Mucosa of rectum (tissue), 2 donors: Measurements from ENCODE around the gene NALCN.
A peak's percentile ranks its signal among the peaks of the same experiment; 100 is the strongest.

Experiments used
- H3K27ac ChIP-seq, 2 donors: one replicate each; pipeline ENCODE4 v1.7.0; 2013; ENCODE audit warnings: inconsistent platforms in 2 of 2, low read depth in 2 of 2, low read length in 2 of 2
- H3K27me3 ChIP-seq, 2 donors: one replicate each; pipeline ENCODE4 v1.7.0; 2013; ENCODE audit warnings: low read length in 2 of 2; ENCODE audit not compliant: control insufficient read depth in 2 of 2, insufficient read depth in 2 of 2
- H3K36me3 ChIP-seq, 2 donors: one replicate each; pipeline ENCODE4 v1.7.0; 2013; ENCODE audit warnings: low read length in 2 of 2; ENCODE audit not compliant: control insufficient read depth in 2 of 2, insufficient read depth in 2 of 2
- H3K4me1 ChIP-seq, 2 donors: one replicate each; pipeline ENCODE4 v1.7.0; 2013; ENCODE audit warnings: low read length in 2 of 2, mild to moderate bottlenecking in 1 of 2; ENCODE audit not compliant: control insufficient read depth in 2 of 2, insufficient read depth in 2 of 2
- H3K4me3 ChIP-seq, 2 donors: one replicate each; pipeline ENCODE4 v1.7.0; 2013; ENCODE audit warnings: low read length in 2 of 2
- H3K9ac ChIP-seq, 2 donors: one replicate each; pipeline ENCODE4 v1.7.0; 2013; ENCODE audit warnings: low read length in 2 of 2, low read depth in 1 of 2, mild to moderate bottlenecking in 1 of 2
- H3K9me3 ChIP-seq, 2 donors: one replicate each; pipeline ENCODE4 v1.7.0; 2013; ENCODE audit warnings: low read length in 2 of 2; ENCODE audit not compliant: control insufficient read depth in 2 of 2
- donor health status: healthy.
- donor health status: Normal muscosa, but diverticular disease.

The NALCN gene

DNA sequence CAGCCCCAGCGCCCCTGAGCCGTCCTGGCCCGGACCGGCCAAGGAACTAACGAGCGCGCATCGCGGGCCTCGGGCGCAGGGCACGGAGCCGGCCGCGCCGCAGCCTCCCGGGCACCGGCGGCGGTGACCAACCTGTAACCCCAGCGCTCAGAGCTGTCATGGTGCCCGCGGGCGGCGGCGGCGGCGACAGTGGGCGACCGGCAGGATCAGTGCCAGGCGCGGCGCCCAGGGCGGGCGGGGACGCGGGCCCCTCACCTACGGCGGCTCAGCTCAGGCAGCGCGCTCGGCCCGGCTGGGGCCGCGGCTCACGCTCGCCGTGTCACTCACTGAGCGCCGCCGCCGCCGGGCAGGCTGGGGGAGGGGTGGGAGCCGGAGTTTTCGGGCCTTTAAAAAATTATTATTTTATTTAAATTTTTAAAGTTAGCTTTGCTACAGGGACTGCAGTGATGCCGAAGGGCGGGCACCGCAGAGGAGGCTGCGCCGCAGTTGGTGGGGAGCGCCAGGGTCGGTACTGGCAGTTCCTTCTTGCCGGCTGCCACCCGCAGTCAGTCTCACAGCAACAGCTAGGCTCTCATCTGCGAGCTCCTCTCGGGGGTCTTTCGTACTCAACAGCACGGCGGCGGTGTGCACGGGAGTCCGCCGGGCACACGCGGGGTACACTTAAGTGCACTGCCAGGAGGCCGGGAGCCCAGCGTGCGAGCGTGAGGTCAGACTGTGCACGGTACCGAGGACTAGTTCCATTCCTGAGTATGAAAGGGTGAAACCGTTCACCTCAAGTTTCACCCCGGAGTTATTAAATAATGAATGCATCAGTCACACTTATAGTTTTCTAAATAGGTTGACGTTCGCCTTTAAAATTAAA lies at the start of gene NALCN:
Gene NALCN (minus strand): TSS at position 328 of the 862 bp plus-strand sequence. CDS start 17,382 bp downstream, outside the sequence.
- Histone ChIP-seq H3K9ac (no peak within 1 kb of the TSS), H3K9me3 (no peaks in the 10 kb centered on the region), H3K36me3 (no peaks in the 10 kb centered on the region), H3K27ac (no peak within 1 kb of the TSS), H3K4me3 (peak within 1 kb of the TSS in 1 of 2 donors; percentile 20), H3K27me3 (peaks cover 7 to 9% of the 10 kb centered on the region in 2 donors), H3K4me1 (no peaks in the 10 kb centered on the region)

- Histone ChIP-seq H3K27me3 (no peaks in the 10 kb centered on the region), H3K4me3 (no peak overlapping the region), H3K27ac (no peak overlapping the region), H3K9me3 (no peaks in the 10 kb centered on the region), H3K4me1 (no peaks in the 10 kb centered on the region), H3K36me3 (no peaks in the 10 kb centered on the region), H3K9ac (no peak overlapping the region)
Observed at GRCh38 chr13:101465877-101466276, 49.6 kb upstream of the NALCN start.

DNA sequence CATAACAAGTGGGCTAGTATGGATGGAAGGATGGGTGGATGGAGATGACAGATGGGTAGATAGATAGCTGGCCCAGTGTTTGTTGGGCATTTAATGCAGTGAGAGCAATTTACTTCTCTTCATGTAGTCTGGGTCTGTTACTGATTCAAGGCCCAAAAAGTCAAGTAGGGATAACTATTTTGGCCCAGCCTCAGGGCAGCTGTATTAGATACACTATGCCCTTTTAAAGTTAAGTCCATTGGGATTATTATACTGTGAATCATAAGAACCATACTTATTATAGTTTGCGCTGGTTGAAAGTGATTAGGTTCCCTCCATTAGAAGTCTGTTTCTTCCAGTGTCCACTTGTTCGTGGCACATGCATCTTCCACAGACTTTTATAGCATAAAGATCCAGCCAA lies 40.9 kb upstream of the NALCN start:
- Histone ChIP-seq H3K4me1 (no peaks in the 10 kb centered on the region), H3K36me3 (no peaks in the 10 kb centered on the region), H3K27me3 (no peaks in the 10 kb centered on the region), H3K27ac (no peak overlapping the region), H3K9ac (no peak overlapping the region), H3K9me3 (no peaks in the 10 kb centered on the region), H3K4me3 (no peak overlapping the region)

DNA sequence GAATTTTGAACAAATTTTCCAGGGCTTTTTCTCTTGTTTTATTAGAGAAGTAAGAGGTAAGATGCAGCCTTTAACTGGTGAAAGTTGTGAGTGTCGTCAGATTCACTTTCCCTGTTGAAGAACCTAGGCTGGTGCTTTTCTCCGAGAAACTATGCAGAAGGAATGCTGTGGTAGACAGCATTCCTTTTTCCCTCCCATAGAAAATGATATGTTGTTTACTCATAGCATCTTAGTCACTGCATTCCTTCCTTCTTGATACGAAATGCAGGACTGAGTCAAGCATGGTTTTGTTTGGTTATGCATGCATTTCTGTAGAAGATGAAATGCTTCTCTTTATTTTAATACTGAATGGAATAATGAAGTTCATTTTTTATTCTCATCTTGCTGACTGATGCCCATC lies 39.6 kb upstream of the NALCN start:
- Histone ChIP-seq H3K4me1 (no peaks in the 10 kb centered on the region), H3K27me3 (no peaks in the 10 kb centered on the region), H3K27ac (no peak overlapping the region), H3K9ac (no peak overlapping the region), H3K9me3 (no peaks in the 10 kb centered on the region), H3K4me3 (no peak overlapping the region), H3K36me3 (no peaks in the 10 kb centered on the region)

GRCh38 chr13:101454767-101455166 lies 38.5 kb upstream of the NALCN start:
- no peak overlapping the region for H3K27ac ChIP-seq
- no peaks in the 10 kb centered on the region for H3K9me3 ChIP-seq
- no peaks in the 10 kb centered on the region for H3K27me3 ChIP-seq
- H3K4me3 ChIP-seq: no peak overlapping the region
- H3K9ac ChIP-seq: no peak overlapping the region
- H3K4me1 ChIP-seq: no peaks in the 10 kb centered on the region
- no peaks in the 10 kb centered on the region for H3K36me3 ChIP-seq

DNA sequence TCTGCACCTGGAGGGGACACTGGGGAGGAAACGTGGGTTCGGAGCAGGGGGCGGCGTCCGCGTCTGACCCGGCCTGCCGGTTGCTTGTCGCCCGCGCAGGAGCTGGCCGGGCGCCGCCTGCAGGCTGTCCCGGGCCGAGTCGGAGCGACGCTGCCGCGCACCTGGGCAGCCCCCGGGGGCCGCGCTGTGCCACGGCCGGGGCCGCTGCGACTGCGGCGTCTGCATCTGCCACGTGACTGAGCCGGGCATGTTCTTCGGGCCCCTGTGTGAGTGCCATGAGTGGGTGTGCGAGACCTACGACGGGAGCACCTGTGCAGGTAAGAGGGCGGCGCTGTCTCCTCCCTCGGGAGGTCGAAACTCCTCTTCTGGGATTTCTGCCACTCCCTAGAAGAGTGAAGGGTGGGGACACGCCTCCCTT lies 37.5 kb upstream of the NALCN start:
- Histone ChIP-seq H3K4me1 (no peaks in the 10 kb centered on the region), H3K9me3 (no peaks in the 10 kb centered on the region), H3K4me3 (peak overlapping the region; percentile 44 to 45), H3K36me3 (no peaks in the 10 kb centered on the region), H3K9ac (no peak overlapping the region), H3K27ac (no peak overlapping the region), H3K27me3 (no peaks in the 10 kb centered on the region)

- H3K27me3 ChIP-seq: no peaks in the 10 kb centered on the region
- H3K4me3 ChIP-seq: peak within 1 kb of the TSS; percentile 29 to 44
- H3K9ac ChIP-seq: no peak within 1 kb of the TSS
- H3K9me3 ChIP-seq: no peaks in the 10 kb centered on the region
- no peaks in the 10 kb centered on the region for H3K4me1 ChIP-seq
- no peaks in the 10 kb centered on the region for H3K36me3 ChIP-seq
- no peak within 1 kb of the TSS for H3K27ac ChIP-seq
Observed at GRCh38 chr13:101452519-101453485, 36.5 kb upstream of the NALCN start, which contains the start of gene ITGBL1. ITGBL1 (plus strand) TSS chr13:101452675; CDS start chr13:101452834, 159 bp downstream.

- no peak overlapping the region for H3K9ac ChIP-seq
- H3K4me1 ChIP-seq: no peaks in the 10 kb centered on the region
- no peaks in the 10 kb centered on the region for H3K27me3 ChIP-seq
- no peaks in the 10 kb centered on the region for H3K9me3 ChIP-seq
- no peaks in the 10 kb centered on the region for H3K36me3 ChIP-seq
- H3K27ac ChIP-seq: no peak overlapping the region
- H3K4me3 ChIP-seq: no peak overlapping the region
Observed at GRCh38 chr13:101451641-101452040, 35.3 kb upstream of the NALCN start.

GRCh38 chr13:101450749-101451130 lies 34.4 kb upstream of the NALCN start:
- no peak overlapping the region for H3K27ac ChIP-seq

More at GRCh38 chr13:101450749-101451130, 34.4 kb upstream of the NALCN start:
- H3K4me3 ChIP-seq: no peak overlapping the region
- H3K4me1 ChIP-seq: no peaks in the 10 kb centered on the region
- H3K9ac ChIP-seq: no peak overlapping the region
- H3K27me3 ChIP-seq: no peaks in the 10 kb centered on the region
- no peaks in the 10 kb centered on the region for H3K9me3 ChIP-seq
- H3K36me3 ChIP-seq: no peaks in the 10 kb centered on the region
